NCI-H2029 (cell line): Measurements from ENCODE around the gene NAALADL2.

Experiments
- DNase-seq: peaks from one replicate; lab custom pipeline; 2025; lab: John Stamatoyannopoulos, UW

The NAALADL2 gene

DNA sequence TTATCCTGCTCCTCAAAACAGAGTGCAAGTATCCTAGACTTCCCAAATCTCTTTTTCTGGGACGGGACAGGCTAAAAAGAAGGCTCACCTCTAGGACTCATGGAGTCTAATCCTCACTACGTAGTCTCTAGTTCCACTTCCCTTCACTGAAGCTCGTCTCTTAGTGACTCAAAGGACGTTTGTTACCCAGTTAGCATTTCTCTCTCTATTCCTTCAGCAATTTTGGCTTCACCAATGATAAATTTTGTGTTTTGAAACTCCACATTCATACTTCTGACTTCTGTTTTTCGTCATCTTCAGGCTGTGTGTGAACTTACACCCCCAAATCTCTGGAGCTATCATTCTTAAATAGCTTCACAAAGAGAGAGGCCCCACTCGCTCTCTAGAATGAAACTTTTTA is 627.1 kb downstream of the NAALADL2 start:
- no peak for DNase-seq

DNA sequence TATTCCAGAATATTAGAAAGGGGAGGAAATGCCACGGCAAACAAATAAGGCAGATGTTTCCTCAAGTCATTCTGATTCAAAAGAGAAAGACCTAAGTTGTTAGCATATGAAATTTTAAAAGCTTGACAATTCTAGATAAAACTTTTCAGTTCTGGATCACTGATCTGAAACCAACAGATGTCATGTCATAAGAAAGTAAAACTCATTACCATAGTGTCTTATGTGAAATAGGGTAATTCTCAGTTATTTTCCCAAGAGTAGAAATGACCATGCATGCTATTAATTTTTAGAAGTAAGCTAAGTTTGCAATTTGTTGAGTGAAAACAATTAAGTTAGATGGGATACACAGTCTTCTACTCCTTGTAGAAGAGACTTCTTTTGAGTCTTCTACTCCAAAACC is 630.3 kb downstream of the NAALADL2 start:
- no peak for DNase-seq

DNA sequence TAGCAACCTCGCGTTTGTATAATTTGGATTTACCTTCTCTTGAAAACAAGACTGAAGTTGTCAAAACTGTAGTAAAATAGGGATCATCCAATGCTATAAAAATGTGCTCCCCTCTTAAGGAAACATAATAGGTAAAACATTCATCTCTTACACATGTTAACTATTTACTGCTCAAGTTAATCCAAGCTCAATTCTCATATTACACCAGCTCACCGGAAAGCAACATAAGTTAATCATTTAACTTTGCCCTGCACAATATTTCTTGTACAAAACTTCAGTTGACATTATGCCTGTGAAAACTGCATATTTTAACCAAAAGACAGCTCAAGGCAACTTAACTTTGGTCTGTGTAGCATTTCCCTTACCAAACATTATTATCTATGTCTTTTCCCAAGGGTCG is 634.2 kb downstream of the NAALADL2 start:
- DNase-seq: no peak

DNA sequence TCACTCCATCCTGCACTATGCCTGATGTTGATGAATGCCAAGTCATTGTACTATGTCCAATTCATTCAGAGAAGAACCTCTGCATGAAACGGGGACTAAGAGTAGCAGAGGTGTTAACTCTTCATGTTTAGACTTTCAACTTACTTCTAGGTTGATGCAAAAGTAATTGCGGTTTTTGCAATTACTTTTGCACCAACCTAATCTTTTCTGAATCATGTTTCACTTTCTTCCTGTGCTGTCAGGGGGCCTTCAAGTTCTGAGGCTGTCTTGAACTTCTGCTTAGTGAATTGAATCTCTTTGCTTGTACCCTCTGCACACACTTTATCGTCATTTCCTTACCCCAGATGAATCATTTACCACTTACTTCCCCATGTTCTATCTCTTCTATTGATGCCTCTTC is 636.2 kb downstream of the NAALADL2 start:
- DNase-seq: no peak

DNA sequence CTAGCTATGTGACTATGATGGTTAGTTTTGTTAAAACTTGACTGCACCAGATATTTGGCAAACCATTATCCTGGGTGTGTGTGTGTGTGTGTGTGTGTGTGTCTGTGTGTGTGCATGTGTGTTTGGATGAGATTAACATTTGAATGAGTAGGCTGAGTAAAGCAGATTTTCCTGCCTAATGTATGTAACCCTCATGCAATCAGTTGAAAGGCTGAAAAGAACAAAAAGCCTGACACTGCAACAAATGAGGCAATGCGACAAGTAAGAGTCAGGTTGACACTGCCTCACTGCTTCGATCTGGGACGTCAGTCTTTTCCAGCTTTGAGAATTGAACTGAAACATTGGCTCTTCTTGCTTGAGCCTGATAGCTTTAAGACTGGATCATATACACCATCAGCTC is 643.0 kb downstream of the NAALADL2 start:
- no peak for DNase-seq

DNA sequence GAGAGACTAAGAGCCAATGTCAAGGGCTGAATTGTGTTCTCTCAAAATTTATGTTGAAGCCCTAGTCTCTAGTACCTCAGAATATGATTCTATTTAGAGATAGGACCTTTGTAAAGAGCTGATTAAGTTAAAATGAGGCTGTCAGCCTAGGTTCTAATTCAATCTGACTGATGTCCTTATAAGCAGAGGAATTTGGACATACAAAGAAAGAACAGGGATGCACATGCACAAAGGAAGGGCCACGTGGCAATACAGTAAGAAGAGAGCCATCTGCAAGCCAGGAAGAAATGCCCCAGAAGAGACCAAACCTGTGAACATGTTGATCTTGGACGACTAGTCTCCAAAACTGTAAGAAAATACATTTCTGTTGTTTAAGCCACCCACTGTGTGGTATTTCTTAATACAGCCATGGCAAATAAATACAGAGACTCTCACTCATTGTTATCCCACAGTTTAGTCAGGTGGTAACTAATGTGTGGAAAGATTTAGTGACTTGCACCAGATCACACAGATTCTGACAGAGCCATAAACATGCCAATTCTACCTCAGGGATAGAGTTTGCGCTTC is 652.2 kb downstream of the NAALADL2 start:
- DNase-seq: no peak

DNA sequence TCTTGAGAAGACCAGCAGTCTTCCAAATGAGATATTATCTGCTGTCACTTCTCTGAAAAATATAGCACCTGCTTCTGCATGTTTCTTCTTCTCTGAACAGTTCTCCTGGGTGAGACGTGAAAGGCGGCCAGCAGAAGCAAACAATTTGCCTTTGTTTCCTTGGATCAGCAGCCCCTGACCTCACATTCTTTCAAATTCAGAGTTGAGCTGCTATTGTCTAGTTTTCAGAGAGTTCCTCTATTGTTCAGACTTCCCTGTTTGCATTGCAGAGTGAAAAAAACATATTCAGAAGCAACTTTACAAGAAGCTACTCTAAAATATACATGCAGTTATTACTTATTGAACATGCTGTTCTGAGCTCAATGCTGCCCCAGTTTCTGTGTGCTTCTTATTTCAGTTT is 653.6 kb downstream of the NAALADL2 start:
- no peak for DNase-seq

DNA sequence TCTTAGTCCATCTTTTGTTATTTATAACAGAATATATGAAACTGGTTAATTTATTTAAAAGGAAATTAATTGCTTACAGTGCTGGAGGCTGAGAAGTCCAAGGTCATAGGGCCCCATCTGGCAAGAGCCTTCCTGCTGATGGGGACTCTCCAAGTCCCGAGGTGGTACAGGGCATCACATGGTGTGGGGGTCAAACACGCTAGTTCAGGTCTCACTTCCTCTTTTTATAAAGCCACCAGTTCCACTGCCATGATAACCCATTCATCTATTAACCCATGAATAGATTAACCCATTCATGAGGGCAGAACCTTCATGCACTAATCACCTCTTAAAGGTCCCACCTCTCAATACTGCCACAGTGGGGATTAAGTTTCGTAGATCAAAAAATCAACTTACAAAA is 659.3 kb downstream of the NAALADL2 start:
- no peak for DNase-seq

DNA sequence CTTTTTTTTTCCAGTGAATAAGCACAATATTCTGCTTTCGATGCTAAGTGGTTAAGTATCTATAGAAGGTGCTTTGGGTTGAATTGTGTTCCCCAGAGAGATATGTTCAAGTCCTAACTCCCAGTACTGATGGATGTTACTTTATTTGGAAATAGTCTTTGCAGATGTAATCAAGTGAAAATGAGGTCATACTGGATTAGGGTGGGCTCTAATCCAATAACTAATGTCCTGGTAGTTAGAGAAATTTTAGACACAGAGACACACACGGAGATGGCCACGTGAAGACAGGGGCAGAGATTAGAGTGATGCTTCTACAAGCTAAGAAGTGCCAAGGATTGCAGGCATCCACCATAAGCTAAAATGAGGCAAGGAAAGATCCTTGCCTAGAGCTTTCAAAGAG is 662.3 kb downstream of the NAALADL2 start:
- DNase-seq: no peak

DNA sequence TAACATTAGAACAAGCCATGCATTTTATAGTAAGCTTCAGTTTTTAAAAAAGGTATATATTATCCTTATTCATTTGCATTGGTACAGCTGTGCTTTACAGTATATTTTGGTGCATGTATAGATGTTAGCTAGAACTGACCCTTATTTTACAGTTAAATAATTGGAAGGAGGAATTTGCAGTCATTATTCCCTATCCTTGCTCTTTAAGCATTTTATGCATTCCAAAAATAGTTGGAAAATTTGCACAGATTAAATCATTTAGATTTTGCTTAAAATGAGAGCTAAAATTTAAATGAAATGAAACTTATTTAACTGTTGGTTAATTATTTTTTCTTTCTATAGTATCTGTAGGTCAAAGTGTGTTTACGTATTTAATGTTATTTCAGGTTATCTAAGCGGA is 667.1 kb downstream of the NAALADL2 start:
- DNase-seq: no peak

DNA sequence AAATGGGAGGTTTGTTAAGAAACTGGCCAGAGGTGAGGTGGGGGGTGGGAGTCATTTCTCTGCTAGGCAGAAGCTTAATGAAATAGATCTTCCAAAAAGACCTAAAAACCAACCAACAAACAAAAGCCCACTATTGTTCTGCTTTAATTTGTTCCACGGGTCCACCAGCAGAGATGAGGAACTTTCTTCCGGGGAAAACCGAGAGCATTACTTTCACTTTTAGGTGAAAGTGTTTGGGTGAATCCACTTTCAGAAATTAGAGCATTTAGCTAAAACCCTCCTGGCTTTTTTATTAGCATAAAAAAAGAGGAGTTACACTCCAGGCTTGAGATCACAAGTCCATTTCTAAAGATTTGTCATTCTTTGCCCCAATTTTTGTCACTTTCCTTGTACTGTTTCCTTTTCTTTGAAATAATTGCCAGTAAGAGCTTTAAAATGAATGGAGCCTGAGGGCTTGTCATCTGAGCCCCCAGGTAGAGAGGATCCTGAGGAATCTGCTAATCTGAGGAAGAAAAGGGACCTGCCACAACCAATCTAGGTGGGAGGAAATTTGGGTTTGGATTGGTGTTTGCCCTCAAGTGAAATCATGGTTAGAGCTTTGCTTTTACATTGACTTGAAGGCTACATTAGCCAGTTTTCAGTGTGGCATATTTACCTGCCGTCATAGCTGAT is 667.6 kb downstream of the NAALADL2 start:
- no peak for DNase-seq

DNA sequence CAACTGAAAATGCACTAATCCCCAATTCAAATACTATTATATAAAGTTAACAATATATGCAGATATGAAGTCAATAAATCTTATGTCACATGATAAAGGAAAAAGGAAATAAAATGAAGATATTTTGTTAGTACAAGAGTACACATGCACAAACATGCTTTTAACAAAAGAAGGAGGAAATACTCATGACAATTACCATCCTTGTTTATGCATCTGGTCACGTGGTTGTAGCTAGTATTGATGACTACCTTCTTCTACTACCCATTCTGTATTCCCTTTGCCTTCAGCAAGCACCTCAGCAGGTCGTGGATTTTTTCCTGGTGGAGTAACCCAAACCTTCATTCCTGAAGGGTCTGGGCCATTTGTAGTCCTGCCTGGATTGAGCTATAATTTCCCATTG is 669.6 kb downstream of the NAALADL2 start:
- DNase-seq: peak; percentile 27

DNA sequence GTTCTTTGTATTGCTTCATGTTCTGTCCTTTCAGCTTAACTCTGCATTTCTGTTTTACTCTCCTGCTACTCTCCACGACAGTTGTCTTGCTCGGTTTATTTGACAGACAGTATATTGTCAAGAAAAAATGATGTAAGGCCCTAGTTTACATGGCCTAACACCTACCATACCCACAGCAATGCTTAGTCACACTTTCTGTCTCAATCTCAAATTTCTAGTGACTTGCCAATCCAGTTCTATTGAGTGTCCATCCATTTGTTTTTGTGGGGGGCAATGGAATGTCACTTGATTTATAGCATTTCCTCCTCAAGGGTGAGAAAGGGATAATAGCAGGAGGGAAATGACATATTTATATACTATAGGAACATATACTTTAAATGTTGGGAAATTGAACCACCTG is 676.2 kb downstream of the NAALADL2 start:
- DNase-seq: no peak

DNA sequence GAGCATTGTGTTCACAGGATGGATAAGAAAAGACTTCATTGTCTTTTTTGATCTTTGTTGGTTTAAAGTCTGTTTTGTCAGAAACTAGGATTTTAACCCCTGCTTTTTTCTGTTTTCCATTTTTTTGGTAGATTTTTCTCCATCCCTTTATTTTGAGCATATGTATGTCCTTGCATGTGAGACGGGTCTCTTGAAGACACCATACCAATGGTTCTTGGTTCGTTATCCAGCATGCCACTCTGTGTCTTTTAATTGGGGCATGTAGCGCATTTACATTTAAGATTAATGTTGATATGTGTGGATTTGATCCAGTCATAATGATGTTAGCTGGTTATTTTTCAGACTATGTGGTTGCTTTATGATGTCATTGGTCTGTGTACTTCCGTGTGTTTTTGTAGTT is 687.0 kb downstream of the NAALADL2 start:
- DNase-seq: no peak

DNA sequence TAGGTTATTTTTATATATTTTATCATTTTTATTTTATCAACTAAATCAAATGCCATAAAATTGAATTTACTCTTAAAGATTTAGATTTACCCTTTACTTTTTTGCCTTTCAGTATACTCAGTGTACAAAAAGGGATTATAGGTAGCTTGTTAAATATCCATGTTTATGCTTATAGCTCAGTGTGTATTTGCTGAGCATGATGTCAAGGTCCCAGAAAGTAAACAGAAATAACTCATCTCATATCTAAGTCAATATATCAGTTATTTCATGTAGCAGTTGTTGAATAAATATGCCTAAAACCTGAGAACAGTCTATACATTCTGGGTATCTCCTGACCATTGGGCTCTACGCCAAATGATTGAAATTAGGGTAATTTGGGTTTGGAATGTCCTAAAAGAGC is 693.8 kb downstream of the NAALADL2 start:
- no peak for DNase-seq

DNA sequence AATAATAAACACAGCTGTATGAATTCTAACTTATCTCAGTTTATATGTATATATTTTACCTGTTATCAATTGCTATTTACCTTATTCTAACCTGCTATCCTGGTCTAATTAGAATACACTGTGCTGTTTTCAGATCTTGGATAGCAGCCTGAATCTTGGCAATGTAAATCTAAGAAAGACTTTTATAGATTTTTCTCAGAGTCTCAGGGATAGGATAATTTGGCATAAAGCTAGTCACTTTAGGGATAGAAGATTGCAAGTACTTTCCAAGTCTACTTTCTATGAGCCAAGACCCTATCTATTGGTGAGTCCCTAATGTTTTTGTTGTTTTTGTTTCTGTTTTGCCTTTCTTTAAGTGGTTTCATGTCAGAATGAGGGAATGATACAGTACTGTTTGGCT is 695.7 kb downstream of the NAALADL2 start:
- DNase-seq: no peak

DNA sequence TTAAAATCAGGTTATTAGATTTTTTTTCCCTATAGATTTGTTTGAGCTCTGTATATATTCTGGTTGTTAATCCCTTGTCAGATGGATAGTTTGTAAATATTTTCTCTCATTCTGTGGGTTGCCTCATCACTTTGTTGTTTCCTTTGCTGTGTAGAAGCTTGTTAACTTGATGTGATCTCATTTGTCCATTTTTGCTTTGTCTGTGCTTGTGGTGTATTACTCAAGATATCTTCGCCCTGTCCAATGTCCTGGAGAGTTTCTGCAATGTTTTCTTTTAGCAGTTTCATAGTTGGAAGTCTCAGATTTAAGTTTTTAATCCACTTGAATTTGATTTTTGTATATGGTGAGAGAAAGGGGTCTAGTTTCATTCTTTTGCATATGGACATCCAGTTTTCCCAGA is 699.1 kb downstream of the NAALADL2 start:
- no peak for DNase-seq

DNA sequence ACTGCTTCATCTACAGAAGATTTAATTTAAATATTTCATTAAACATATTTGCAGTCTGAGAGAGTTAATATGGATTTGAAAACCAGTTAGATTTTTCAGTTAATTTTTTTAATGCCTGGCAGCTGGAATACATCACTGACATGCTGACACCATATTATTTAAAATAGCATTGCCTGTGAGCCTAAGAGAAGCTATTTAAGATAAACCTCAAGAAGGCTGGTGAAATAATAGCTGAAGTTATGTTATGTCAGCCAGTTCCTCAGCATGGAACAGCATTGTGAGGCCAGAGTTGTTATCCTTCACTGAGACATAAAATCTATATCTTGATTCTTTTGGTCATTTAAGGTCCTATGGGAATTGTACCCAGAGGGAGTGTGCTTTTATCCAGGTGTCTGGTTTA is 705.2 kb downstream of the NAALADL2 start:
- no peak for DNase-seq

DNA sequence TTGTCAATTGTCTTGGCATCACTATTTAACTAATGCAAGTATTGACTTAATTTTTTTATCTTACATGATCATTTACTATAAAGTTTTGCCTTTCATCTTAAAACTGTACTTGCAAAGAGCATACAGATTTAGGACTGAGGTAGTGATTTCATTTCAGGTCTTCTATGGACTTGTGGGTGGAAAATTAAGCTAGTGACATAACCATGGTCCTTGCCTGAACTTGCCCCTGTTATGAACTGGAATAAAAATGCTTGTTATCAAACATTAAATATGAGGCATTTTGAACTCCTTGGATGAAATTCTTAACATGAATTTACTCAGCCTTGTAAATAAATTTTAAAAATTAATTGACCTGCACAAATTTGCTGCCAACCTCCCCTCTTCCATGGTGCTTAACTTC is 712.0 kb downstream of the NAALADL2 start:
- DNase-seq: no peak

DNA sequence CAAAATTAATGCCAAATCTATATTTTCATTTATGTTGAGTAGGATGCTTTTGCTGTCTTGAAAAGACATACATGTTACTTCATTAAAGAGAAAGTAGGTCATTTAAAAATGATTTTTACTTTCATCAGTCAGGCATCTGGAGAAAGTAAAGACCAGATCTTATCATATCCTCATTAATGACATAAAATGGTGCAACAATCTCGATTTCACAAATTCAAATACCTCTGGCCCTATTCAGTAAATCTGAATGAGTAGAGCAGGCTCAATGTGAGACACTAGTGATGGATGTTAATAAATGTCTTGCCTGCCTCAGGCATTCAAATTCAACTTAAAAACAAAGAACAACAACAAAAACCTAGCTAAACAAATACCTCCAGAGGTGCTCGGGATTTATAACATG is 714.1 kb downstream of the NAALADL2 start:
- DNase-seq: no peak

DNA sequence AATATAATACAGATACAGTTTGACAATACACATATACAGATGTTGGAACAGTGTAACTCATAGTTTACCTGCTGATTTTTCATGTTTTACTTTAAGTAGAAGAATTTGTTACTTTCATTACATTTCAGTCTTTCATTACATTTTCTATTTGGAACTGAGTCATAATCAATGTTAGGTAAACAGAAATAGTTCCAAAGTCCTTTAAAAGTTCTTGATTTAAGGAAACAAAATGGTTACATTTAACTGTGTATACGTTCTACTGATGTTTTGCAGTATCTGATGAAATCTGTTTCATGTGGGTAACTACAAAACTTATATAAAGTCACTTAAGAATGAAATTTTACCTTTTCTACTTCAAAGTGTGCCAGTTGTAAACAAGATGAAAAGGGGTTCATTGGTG is 721.2 kb downstream of the NAALADL2 start:
- no peak for DNase-seq

DNA sequence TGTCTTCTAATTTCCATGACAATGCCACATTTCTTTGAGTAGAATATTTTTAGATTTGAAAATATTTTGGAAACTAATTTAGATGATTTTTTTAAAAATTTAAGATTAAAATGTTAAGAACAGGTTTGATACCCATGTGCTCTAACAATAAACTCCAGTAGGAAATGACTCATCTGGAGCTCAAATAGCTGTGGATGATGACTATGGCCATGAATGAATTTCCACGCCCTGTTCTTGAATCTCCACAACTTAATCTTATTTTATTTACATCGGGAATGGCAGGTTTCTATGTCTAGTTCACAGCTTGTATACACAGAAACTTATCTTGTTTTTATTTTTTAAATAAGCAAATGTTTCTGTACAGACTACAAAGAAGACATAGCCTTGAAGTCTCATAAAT is 726.8 kb downstream of the NAALADL2 start:
- DNase-seq: no peak

DNA sequence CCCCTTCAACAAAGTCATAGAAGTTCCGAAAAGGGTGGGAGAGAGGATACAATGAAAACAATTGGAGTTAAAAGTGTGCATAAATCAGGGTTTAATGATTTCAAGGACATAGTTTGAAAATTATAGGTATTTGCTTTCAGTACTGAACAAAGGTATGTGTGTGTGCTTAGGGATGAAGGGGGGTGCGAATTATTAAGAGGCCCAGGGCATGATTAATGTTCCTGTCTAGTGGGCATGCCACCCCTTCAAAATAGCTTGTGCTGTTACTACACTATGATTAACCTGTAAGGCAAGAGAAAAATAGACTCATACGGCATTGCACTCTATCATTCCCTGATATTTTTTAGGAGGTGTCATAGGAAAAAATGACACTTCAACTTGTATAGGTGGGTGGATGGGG is 731.6 kb downstream of the NAALADL2 start:
- no peak for DNase-seq

DNA sequence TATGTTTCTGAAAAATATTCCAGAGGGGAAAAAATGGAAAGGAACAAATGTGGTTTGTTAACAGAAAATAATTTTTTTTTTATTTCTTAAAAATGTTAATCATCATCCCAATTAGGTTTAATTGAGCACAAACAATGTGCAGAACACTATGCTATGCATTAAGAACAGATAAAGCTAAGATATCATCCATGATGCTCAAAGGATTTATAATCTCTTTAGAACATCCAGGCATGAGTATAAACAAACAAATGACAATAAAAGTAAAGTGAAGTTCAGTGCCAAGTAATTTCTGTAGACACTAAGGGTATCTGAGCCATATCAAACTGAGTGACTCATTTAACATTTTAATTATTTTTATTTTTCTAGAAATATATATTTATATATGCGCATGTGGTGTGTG is 732.2 kb downstream of the NAALADL2 start:
- no peak for DNase-seq
